Ovary (tissue), 3 donors: ENCODE results near the gene TP53.

Experiments
- EP300 ChIP-seq: sonication (generic); formaldehyde crosslinking; IDR thresholded peaks from one replicate; pipeline ENCODE4 v1.6.1; 2017; ENCODE audit warnings: antibody characterized with exemption
- POLR2A ChIP-seq: fragments of 450-650 bp; IDR thresholded peaks from one replicate; pipeline ENCODE4 v1.6.1; 2017; ENCODE audit warnings: antibody characterized with exemption, mild to moderate bottlenecking, moderate library complexity
- TF ChIP-seq, protein P1 (sequence below), 3 donors: fragments of 450-650 bp in 2 of 3; fragments of 200-600 bp in 1 of 3; IDR thresholded peaks; one replicate each; pipeline versions ENCODE4 v1.5.1 to v1.8.0; 2016 to 2022; ENCODE audit warnings: antibody characterized with exemption in 3 of 3, mild to moderate bottlenecking in 1 of 3
- donor health status: DM: no; HTN: no; CAD: no.

DNA sequence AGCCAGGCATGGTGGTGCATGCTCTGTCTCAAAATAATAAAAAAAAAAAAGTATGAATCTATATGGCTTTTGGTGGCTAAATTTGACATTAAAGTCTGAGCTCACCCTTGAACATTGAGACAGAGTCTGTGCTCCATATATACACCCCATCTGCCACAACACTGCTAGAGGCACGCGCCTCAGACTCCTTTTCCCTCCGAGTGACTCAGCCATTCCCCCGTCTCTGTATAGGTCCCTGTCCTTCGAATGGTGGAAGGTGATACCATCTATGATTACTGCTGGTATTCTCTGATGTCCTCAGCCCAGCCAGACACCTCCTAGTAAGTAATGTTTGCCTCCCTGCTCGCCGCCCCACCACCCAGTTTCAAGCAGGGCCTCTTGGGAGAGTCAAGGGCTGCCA is 13.2 kb upstream of the TP53 start:
- TF ChIP-seq, protein P1, sequence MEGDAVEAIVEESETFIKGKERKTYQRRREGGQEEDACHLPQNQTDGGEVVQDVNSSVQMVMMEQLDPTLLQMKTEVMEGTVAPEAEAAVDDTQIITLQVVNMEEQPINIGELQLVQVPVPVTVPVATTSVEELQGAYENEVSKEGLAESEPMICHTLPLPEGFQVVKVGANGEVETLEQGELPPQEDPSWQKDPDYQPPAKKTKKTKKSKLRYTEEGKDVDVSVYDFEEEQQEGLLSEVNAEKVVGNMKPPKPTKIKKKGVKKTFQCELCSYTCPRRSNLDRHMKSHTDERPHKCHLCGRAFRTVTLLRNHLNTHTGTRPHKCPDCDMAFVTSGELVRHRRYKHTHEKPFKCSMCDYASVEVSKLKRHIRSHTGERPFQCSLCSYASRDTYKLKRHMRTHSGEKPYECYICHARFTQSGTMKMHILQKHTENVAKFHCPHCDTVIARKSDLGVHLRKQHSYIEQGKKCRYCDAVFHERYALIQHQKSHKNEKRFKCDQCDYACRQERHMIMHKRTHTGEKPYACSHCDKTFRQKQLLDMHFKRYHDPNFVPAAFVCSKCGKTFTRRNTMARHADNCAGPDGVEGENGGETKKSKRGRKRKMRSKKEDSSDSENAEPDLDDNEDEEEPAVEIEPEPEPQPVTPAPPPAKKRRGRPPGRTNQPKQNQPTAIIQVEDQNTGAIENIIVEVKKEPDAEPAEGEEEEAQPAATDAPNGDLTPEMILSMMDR (IDR thresholded peaks at IDR 0.05) = no peak
- TF ChIP-seq POLR2A = no peak
- TF ChIP-seq EP300 = no peak
